ENCODE results near the gene SHC3.

DNA sequence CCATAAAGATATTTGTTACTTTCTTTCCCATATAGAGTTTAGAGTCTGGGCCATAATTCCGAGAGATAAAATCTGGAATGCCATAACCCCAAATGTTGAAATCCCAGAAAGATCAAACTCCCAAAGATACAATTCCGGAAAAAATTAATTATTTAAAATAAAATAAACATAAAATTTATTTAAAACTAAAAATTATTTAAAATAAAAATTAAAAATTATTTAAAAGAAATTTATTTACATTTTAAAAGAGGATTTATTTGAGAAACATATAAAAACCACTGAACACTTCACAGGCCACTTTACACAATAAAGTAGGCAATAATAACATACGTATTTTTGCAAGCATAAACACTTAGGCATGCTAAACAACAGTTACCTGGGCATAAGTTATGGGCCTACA, 57.9 kb downstream of the SHC3 start:
- TF ChIP-seq EZH2 (IDR thresholded peaks at IDR 0.05; ENCODE audit: low read length, unreplicated experiment) (no peak), EZH2phosphoT487 (IDR thresholded peaks at IDR 0.05; ENCODE audit: borderline replicate concordance, low read length) (no peak)
- TF ChIP-seq, protein P1, sequence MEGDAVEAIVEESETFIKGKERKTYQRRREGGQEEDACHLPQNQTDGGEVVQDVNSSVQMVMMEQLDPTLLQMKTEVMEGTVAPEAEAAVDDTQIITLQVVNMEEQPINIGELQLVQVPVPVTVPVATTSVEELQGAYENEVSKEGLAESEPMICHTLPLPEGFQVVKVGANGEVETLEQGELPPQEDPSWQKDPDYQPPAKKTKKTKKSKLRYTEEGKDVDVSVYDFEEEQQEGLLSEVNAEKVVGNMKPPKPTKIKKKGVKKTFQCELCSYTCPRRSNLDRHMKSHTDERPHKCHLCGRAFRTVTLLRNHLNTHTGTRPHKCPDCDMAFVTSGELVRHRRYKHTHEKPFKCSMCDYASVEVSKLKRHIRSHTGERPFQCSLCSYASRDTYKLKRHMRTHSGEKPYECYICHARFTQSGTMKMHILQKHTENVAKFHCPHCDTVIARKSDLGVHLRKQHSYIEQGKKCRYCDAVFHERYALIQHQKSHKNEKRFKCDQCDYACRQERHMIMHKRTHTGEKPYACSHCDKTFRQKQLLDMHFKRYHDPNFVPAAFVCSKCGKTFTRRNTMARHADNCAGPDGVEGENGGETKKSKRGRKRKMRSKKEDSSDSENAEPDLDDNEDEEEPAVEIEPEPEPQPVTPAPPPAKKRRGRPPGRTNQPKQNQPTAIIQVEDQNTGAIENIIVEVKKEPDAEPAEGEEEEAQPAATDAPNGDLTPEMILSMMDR (conservative IDR thresholded peaks at IDR 0.05; ENCODE audit: low read depth, low read length) = no peak
